A549 (cell line): ENCODE results near the gene GTF2IRD1. TPM values are rescaled to one million over a fixed set of nuclear protein-coding genes. Genes with fewer than 3 reads are reported as not detected.
A peak's percentile ranks its signal among the peaks of the same experiment; 100 is the strongest.

Source experiments
- ATAC-seq, 2 experiments: fragments of 200-7000 bp in 1 of 2; fragments of >200 bp in 1 of 2; cut with Nextera tagmentation in 1 of 2; cut with Tn5 transposase in 1 of 2; 3 replicates each; pipeline versions ENCODE4 v1.8.0 to v1.9.1; 2018 to 2020; ENCODE audit warnings: mild to moderate bottlenecking in 1 of 2, moderate library complexity in 1 of 2
- CTCF ChIA-PET: fragments of 300-600 bp; sonication (Branson Sonifier 250); formaldehyde crosslinking; extraction: SDS; loops from one replicate; lab custom pipeline; 2021; ENCODE audit warnings: antibody characterized with exemption, inconsistent platforms; lab: Yijun Ruan, JAX
- POLR2A ChIA-PET: fragments of 350-600 bp; formaldehyde crosslinking; extraction: SDS; loops from one replicate; lab custom pipeline; 2021; ENCODE audit warnings: antibody characterized with exemption, inconsistent platforms; lab: Yijun Ruan, JAX
- DNase-seq, 2 experiments: peaks; one replicate each; pipeline versions ENCODE4 v3.0.0 to v3.0.0-alpha.2; 2011 to 2016; ENCODE audit warnings: low read depth in 1 of 2, low spot score in 1 of 2
- FAIRE-seq: peaks from 2 replicates; lab custom pipeline; 2011; peaks lifted over from hg19 to GRCh38; lab: Jason Lieb, UNC
- H3K27ac ChIP-seq, 2 experiments: fragments of >200 bp; sonication (Bioruptor Twin); formaldehyde crosslinking; 3 replicates each; pipeline ENCODE4 v1.5.1; 2016 to 2017
- H3K4me1 ChIP-seq: fragments of >200 bp; sonication (Bioruptor Twin); formaldehyde crosslinking; 3 replicates; pipeline ENCODE4 v1.6.1; 2016
- H3K4me2 ChIP-seq: fragments of >200 bp; sonication (Bioruptor Twin); formaldehyde crosslinking; 3 replicates; pipeline ENCODE4 v1.6.1; 2016
- H3K4me3 ChIP-seq: fragments of >200 bp; sonication (Bioruptor Twin); formaldehyde crosslinking; 3 replicates; pipeline ENCODE4 v1.5.1; 2016
- H3K9me3 ChIP-seq: fragments of >200 bp; sonication (Bioruptor Twin); formaldehyde crosslinking; 3 replicates; pipeline ENCODE4 v1.6.1; 2016
- BHLHE40 ChIP-seq: IDR thresholded peaks from 2 replicates; pipeline ENCODE4 v1.6.1; 2012; ENCODE audit warnings: low read depth, low read length, inconsistent platforms
- CBX8 ChIP-seq: fragments of 200-600 bp; sonication (generic); IDR thresholded peaks from 2 replicates; pipeline ENCODE4 v1.6.1; 2016
- CHD4 ChIP-seq: fragments of 200-600 bp; sonication (generic); IDR thresholded peaks from 2 replicates; pipeline ENCODE4 v1.6.1; 2016; ENCODE audit warnings: antibody characterized with exemption, mild to moderate bottlenecking, borderline replicate concordance
- E2F6 ChIP-seq: IDR thresholded peaks from 2 replicates; pipeline ENCODE4 v1.6.1; 2012; ENCODE audit warnings: low read depth, borderline replicate concordance
- EHF ChIP-seq: fragments of 250-450 bp; sonication (Bioruptor Pico); IDR thresholded peaks from 2 replicates; pipeline ENCODE4 v1.5.0; 2020; ENCODE audit warnings: mild to moderate bottlenecking
- ELK1 ChIP-seq: fragments of 150-350 bp; IDR thresholded peaks from 2 replicates; pipeline ENCODE4 v1.6.1; 2014; ENCODE audit warnings: low read depth, mild to moderate bottlenecking, low read length
- EP300 ChIP-seq, 2 experiments: fragments of >200 bp; sonication (Bioruptor Twin); formaldehyde crosslinking; IDR thresholded peaks; 2 replicates in 1 of 2; 3 replicates in 1 of 2; pipeline ENCODE4 v1.6.1; 2016 to 2017
- FOSB ChIP-seq: fragments of 250-450 bp; sonication (Bioruptor Pico); IDR thresholded peaks from 2 replicates; pipeline ENCODE4 v1.5.0; 2020; ENCODE audit warnings: mild to moderate bottlenecking, moderate library complexity
- FOSL2 ChIP-seq, 2 experiments: fragments of 450-650 bp in 1 of 2; fragments of >200 bp in 1 of 2; sonication (Bioruptor Twin) in 1 of 2; formaldehyde crosslinking; IDR thresholded peaks; 2 replicates each; pipeline versions ENCODE4 v1.5.0 to v1.6.1; 2016 to 2020; ENCODE audit warnings: mild to moderate bottlenecking in 1 of 2, moderate library complexity in 1 of 2
- GATA3 ChIP-seq: IDR thresholded peaks from 2 replicates; pipeline ENCODE4 v1.6.1; 2012; ENCODE audit warnings: borderline replicate concordance
- HOXB13 ChIP-seq: fragments of 250-450 bp; sonication (Bioruptor Pico); IDR thresholded peaks from 2 replicates; pipeline ENCODE4 v1.5.0; 2020; ENCODE audit warnings: low read depth, mild to moderate bottlenecking, moderate library complexity
- HOXB5 ChIP-seq: fragments of 250-450 bp; sonication (Bioruptor Pico); IDR thresholded peaks from 2 replicates; pipeline ENCODE4 v1.5.0; 2020; ENCODE audit warnings: mild to moderate bottlenecking, moderate library complexity
- JUN ChIP-seq, 2 experiments: fragments of >200 bp; sonication (Bioruptor Twin); formaldehyde crosslinking; IDR thresholded peaks; 2 replicates in 1 of 2; 3 replicates in 1 of 2; pipeline ENCODE4 v1.6.1; 2016 to 2017
- KDM1A ChIP-seq: fragments of 200-600 bp; sonication (generic); IDR thresholded peaks from 2 replicates; pipeline ENCODE4 v1.6.1; 2016; ENCODE audit warnings: low read depth, mild to moderate bottlenecking
- KDM5A ChIP-seq: fragments of 200-600 bp; sonication (generic); IDR thresholded peaks from 2 replicates; pipeline ENCODE4 v1.6.1; 2016; ENCODE audit warnings: antibody characterized with exemption, mild to moderate bottlenecking
- MAZ ChIP-seq: fragments of 150-350 bp; IDR thresholded peaks from 2 replicates; pipeline ENCODE4 v1.6.1; 2014; ENCODE audit warnings: antibody characterized with exemption, low read depth, low read length, borderline replicate concordance
- NFE2L2 ChIP-seq: fragments of 150-350 bp; conservative IDR thresholded peaks from 2 replicates; pipeline ENCODE4 v1.6.1; 2014; ENCODE audit warnings: low read length
- NPAS2 ChIP-seq: fragments of 250-450 bp; sonication (Bioruptor Pico); IDR thresholded peaks from 2 replicates; pipeline ENCODE4 v1.8.0; 2022; ENCODE audit warnings: mild to moderate bottlenecking, moderate library complexity, borderline replicate concordance
- NR3C1 ChIP-seq: fragments of >200 bp; sonication (Bioruptor Twin); formaldehyde crosslinking; IDR thresholded peaks from 3 replicates; pipeline ENCODE4 v1.6.1; 2017
- RARB ChIP-seq: fragments of 250-450 bp; sonication (Bioruptor Pico); IDR thresholded peaks from 2 replicates; pipeline ENCODE4 v1.8.0; 2021; ENCODE audit warnings: mild to moderate bottlenecking, moderate library complexity
- RCOR1 ChIP-seq: fragments of 150-350 bp; IDR thresholded peaks from 2 replicates; pipeline ENCODE4 v1.6.1; 2014; ENCODE audit warnings: antibody characterized with exemption, low read length, low read depth
- SREBF2 ChIP-seq: fragments of 450-650 bp; IDR thresholded peaks from 2 replicates; pipeline ENCODE4 v1.6.1; 2014; ENCODE audit warnings: mild to moderate bottlenecking, moderate library complexity
- TP53 ChIP-seq: fragments of 250-450 bp; sonication (Bioruptor Pico); IDR thresholded peaks from 2 replicates; pipeline ENCODE4 v1.5.0; 2021; ENCODE audit warnings: mild to moderate bottlenecking, moderate library complexity
- USF2 ChIP-seq: fragments of 450-650 bp; IDR thresholded peaks from 2 replicates; pipeline ENCODE4 v1.6.1; 2014; ENCODE audit warnings: antibody characterized with exemption
- ZFP36 ChIP-seq: fragments of 450-650 bp; IDR thresholded peaks from 2 replicates; pipeline ENCODE4 v1.6.1; 2014; ENCODE audit warnings: borderline replicate concordance; ENCODE audit not compliant: partially characterized antibody
- ZNF302 ChIP-seq: fragments of 250-450 bp; sonication (Bioruptor Pico); IDR thresholded peaks from 2 replicates; pipeline ENCODE4 v1.9.0; 2021; ENCODE audit warnings: inconsistent platforms, mild to moderate bottlenecking, moderate library complexity
- WGBS: methylation state at CpG from one replicate; pipeline ENCODE4 v1.1.6; 2017; ENCODE audit errors: missing lambda C conversion rate; 5-methylcytosine and 5-hydroxymethylcytosine counted together
- polyA plus RNA-seq, 4 experiments: library from polyadenylated mRNA; depleted of rRNA in 3 of 4; stranded (reverse); fragments of >200 nt; fragmentation: RNase III in 1 of 4; extraction: RNeasy Plus Mini Kit Qiagen cat#74134 plus additional on column Dnase treatment in 1 of 4; gene quantifications; 2 replicates in 3 of 4; 3 replicates in 1 of 4; pipeline ENCODE4 v1.2.3, GENCODE V29; 2011 to 2017

GTF2IRD1 gene
- polyA plus RNA-seq, 2 of the 4 experiments (the other 2 are of a cell fraction) = 19.9 to 20.5 TPM

GRCh38 chr7:74619235-74619860 lies 165.6 kb downstream of the GTF2IRD1 start:
- WGBS = 93% methylated on average over 11 of the region's 14 CpGs
- no peak for DNase-seq
- no peak overlapping the region for H3K4me3 ChIP-seq
- H3K9me3 ChIP-seq = no peaks in the 10 kb centered on the region
- H3K27ac ChIP-seq = peak overlapping the region in 1 of 2 experiments; percentile 51; a peak in 3 of 6 replicates
- POLR2A ChIA-PET = interaction anchor here (0.6 kb wide), 2 partner anchors 16 to 45 kb away, joined by 3 to 5 read pairs; no protein-coding TSS in a partner anchor
- FAIRE-seq = no peak
- H3K4me1 ChIP-seq = no peaks in the 10 kb centered on the region
- H3K4me2 ChIP-seq = no peak overlapping the region
- TF ChIP-seq EHF (CRISPR knock-in tag) (no peak), RCOR1 (no peak), CHD4 (no peak), SREBF2 (no peak), NFE2L2 (no peak), USF2 (no peak), HOXB5 (no peak), FOSB (CRISPR knock-in tag) (no peak), FOSL2 (IDR thresholded peaks at IDR 0.05) (no peak), FOSL2 (CRISPR knock-in tag; IDR thresholded peaks at IDR 0.05) (no peak), ELK1 (no peak), E2F6 (no peak), ZNF302 (no peak), HOXB13 (CRISPR knock-in tag) (no peak), CBX8 (no peak), JUN (IDR thresholded peaks at IDR 0.05) (no peak), BHLHE40 (no peak), KDM1A (no peak)
- TF ChIP-seq, all 56 proteins: peak for 0
- CTCF ChIA-PET = interaction anchor here (2.2 kb wide), 1 partner anchor 8 kb away, joined by 7 read pairs; no protein-coding TSS in a partner anchor
- peak; percentile 41 to 47; a peak in 3 of 6 replicates for ATAC-seq

- ChIA-PET CTCF (interaction anchor here (1.0 kb wide), 1 partner anchor 31 kb away, joined by 6 read pairs; no protein-coding TSS in a partner anchor), POLR2A (no interaction called here)
- Histone ChIP-seq H3K27ac (0 out of 6 replicates have a peak overlapping the region, but pooled peaks of 1 of the 2 experiments have one; percentile 13), H3K4me1 (peaks cover 5% of the 10 kb centered on the region; the same call in 1 of the 3 replicates), H3K4me2 (no peak overlapping the region), H3K9me3 (no peaks in the 10 kb centered on the region), H3K4me3 (no peak overlapping the region)
- DNase-seq (no peak), FAIRE-seq (no peak), ATAC-seq (no peak)
- WGBS = 90% methylated on average over 5 of the region's 5 CpGs
- no peak for TF ChIP-seq NPAS2 (CRISPR knock-in tag)
- no peak for TF ChIP-seq NR3C1
- TF ChIP-seq EP300 (IDR thresholded peaks at IDR 0.05) = no peak
- no peak for TF ChIP-seq ZNF302
- TF ChIP-seq MAZ = no peak
- no peak for TF ChIP-seq KDM5A
- no peak for TF ChIP-seq TP53 (CRISPR knock-in tag)
- no peak for TF ChIP-seq ZFP36
- no peak for TF ChIP-seq FOSB (CRISPR knock-in tag)
- no peak for TF ChIP-seq HOXB5
- TF ChIP-seq RARB (CRISPR knock-in tag) = no peak
- TF ChIP-seq GATA3 = no peak
These were observed 168.6 kb downstream of the GTF2IRD1 start for GRCh38 chr7:74622228-74622749.
